H1 (cell line): ENCODE data around the gene MEX3D. TPM values are rescaled to one million over a fixed set of nuclear protein-coding genes. Genes with fewer than 3 reads are reported as not detected.

ENCODE experiments used
- CTCF ChIA-PET: fragments of 300-600 bp; sonication (Branson Sonifier 250); formaldehyde crosslinking; loops from one replicate; lab custom pipeline; 2021; ENCODE audit not compliant: partially characterized antibody; lab: Charles Lee
- POLR2A ChIA-PET: fragments of 300-600 bp; sonication (Branson Sonifier 250); formaldehyde crosslinking; loops from one replicate; lab custom pipeline; 2021; ENCODE audit warnings: inconsistent platforms; ENCODE audit not compliant: partially characterized antibody; lab: Charles Lee
- DNase-seq, 2 experiments: peaks; one replicate each; pipeline versions ENCODE4 v3.0.0 to v3.0.0-alpha.2; 2010 to 2022; ENCODE audit warnings: low spot score in 2 of 2, low read depth in 1 of 2, mixed read lengths in 1 of 2
- FAIRE-seq: peaks from 2 replicates; lab custom pipeline; 2011; peaks lifted over from hg19 to GRCh38; lab: Jason Lieb, UNC
- H2AFZ ChIP-seq: 2 replicates; pipeline ENCODE4 v1.8.1; 2012; ENCODE audit warnings: low read length, inconsistent platforms
- H2AK5ac ChIP-seq: 2 replicates; pipeline ENCODE4 v1.6.1; 2013; ENCODE audit warnings: low read depth, low read length
- H2BK120ac ChIP-seq: replicated peaks from 2 replicates; pipeline ENCODE3; 2013; ENCODE audit warnings: low read depth, low read length, inconsistent platforms
- H2BK12ac ChIP-seq: 2 replicates; pipeline ENCODE4 v1.6.1; 2013; ENCODE audit warnings: low read depth, low read length
- H2BK15ac ChIP-seq: 2 replicates; pipeline ENCODE4 v1.6.1; 2013; ENCODE audit warnings: low read length
- H2BK20ac ChIP-seq: 2 replicates; pipeline ENCODE4 v1.6.1; 2013; ENCODE audit warnings: low read length
- H2BK5ac ChIP-seq: 2 replicates; pipeline ENCODE4 v1.6.1; 2013; ENCODE audit warnings: low read depth, low read length
- H3K14ac ChIP-seq: 2 replicates; pipeline ENCODE4 v1.6.1; 2013; ENCODE audit warnings: inconsistent platforms; ENCODE audit not compliant: insufficient read length
- H3K18ac ChIP-seq: 2 replicates; pipeline ENCODE4 v1.6.1; 2013; ENCODE audit warnings: low read length; ENCODE audit errors: extremely low read depth
- H3K23ac ChIP-seq: 2 replicates; pipeline ENCODE4 v1.6.1; 2013; ENCODE audit warnings: inconsistent platforms; ENCODE audit not compliant: insufficient read length
- H3K23me2 ChIP-seq: 2 replicates; pipeline ENCODE4 v1.6.1; 2013; ENCODE audit warnings: low read depth, low read length
- H3K27ac ChIP-seq: 2 replicates; pipeline ENCODE4 v1.6.1; 2011; ENCODE audit warnings: low read depth, low read length, inconsistent platforms
- H3K27me3 ChIP-seq, 4 experiments: replicated peaks in 1 of 4; 1 replicate in 1 of 4; 2 replicates in 3 of 4; pipeline versions ENCODE4 v1.6.1 to v1.8.1; 2011 to 2013; ENCODE audit warnings: low read length in 3 of 4, mild to moderate bottlenecking in 3 of 4, inconsistent platforms in 2 of 4, mixed read lengths in 2 of 4, moderate library complexity in 1 of 4; ENCODE audit not compliant: control insufficient read depth in 3 of 4, insufficient read depth in 3 of 4; ENCODE audit errors: extremely low read depth in 1 of 4
- H3K36me3 ChIP-seq, 4 experiments: 2 replicates each; pipeline versions ENCODE4 v1.6.1 to v1.8.1; 2011 to 2013; ENCODE audit warnings: mild to moderate bottlenecking in 4 of 4, low read length in 3 of 4, moderate library complexity in 2 of 4, control low read depth in 1 of 4, inconsistent platforms in 1 of 4; ENCODE audit not compliant: insufficient read depth in 4 of 4, control insufficient read depth in 2 of 4
- H3K4ac ChIP-seq: replicated peaks from 2 replicates; pipeline ENCODE3; 2013; ENCODE audit warnings: low read length, low read depth, mixed read lengths, inconsistent platforms; ENCODE audit not compliant: insufficient read length
- H3K4me1 ChIP-seq, 4 experiments: replicated peaks in 1 of 4; 1 replicate in 1 of 4; 2 replicates in 3 of 4; pipeline versions ENCODE4 v1.6.1 to v1.8.1; 2011 to 2013; ENCODE audit warnings: low read length in 3 of 4, inconsistent platforms in 2 of 4, mixed read lengths in 1 of 4; ENCODE audit not compliant: insufficient read depth in 4 of 4, control insufficient read depth in 3 of 4
- H3K4me2 ChIP-seq, 2 experiments: 2 replicates each; pipeline versions ENCODE4 v1.6.1 to v1.8.1; 2011 to 2013; ENCODE audit warnings: low read depth in 2 of 2, low read length in 2 of 2, control low read depth in 1 of 2, inconsistent platforms in 1 of 2, mild to moderate bottlenecking in 1 of 2; ENCODE audit not compliant: insufficient read depth in 1 of 2
- H3K4me3 ChIP-seq, 4 experiments: fragments of 200-600, 300-600 bp in 1 of 4; sonication (generic), shearing (Covaris generic), sonication (Bioruptor Twin) in 1 of 4; 2 replicates each; pipeline versions ENCODE4 v1.5.1 to v1.8.1; 2011 to 2016; ENCODE audit warnings: low read length in 4 of 4, low read depth in 3 of 4, control low read depth in 2 of 4, inconsistent platforms in 2 of 4, mild to moderate bottlenecking in 2 of 4, mixed read lengths in 1 of 4, moderate library complexity in 1 of 4; ENCODE audit not compliant: insufficient read depth in 2 of 4; ENCODE audit errors: extremely low read depth in 1 of 4
- H3K56ac ChIP-seq: replicated peaks from 2 replicates; pipeline ENCODE3; 2013; ENCODE audit warnings: low read depth, mild to moderate bottlenecking, mixed read lengths, low read length, inconsistent platforms; ENCODE audit not compliant: insufficient read length
- H3K79me1 ChIP-seq: 2 replicates; pipeline ENCODE4 v1.6.1; 2013; ENCODE audit warnings: low read depth, low read length, control low read depth
- H3K79me2 ChIP-seq, 2 experiments: 2 replicates each; pipeline versions ENCODE4 v1.6.1 to v1.8.1; 2012 to 2013; ENCODE audit warnings: low read length in 2 of 2, mild to moderate bottlenecking in 2 of 2, inconsistent platforms in 1 of 2; ENCODE audit not compliant: insufficient read depth in 2 of 2, control insufficient read depth in 1 of 2
- H3K9ac ChIP-seq, 4 experiments: replicated peaks in 1 of 4; 1 replicate in 1 of 4; 2 replicates in 3 of 4; pipeline versions ENCODE4 v1.6.1 to v1.8.1; 2011 to 2013; ENCODE audit warnings: low read depth in 3 of 4, low read length in 3 of 4, control low read depth in 2 of 4, mild to moderate bottlenecking in 2 of 4, moderate library complexity in 2 of 4, inconsistent platforms in 1 of 4; ENCODE audit errors: extremely low read depth in 1 of 4
- H3K9me3 ChIP-seq, 2 experiments: 2 replicates each; pipeline versions ENCODE4 v1.6.1 to v1.8.1; 2012 to 2013; ENCODE audit warnings: mild to moderate bottlenecking in 2 of 2, moderate library complexity in 2 of 2, control low read depth in 1 of 2, inconsistent platforms in 1 of 2, low read depth in 1 of 2, low read length in 1 of 2, mixed read lengths in 1 of 2; ENCODE audit not compliant: insufficient read depth in 2 of 2
- H4K20me1 ChIP-seq, 2 experiments: replicated peaks in 1 of 2; 2 replicates each; pipeline versions ENCODE3 to v1.8.1; 2011 to 2013; ENCODE audit warnings: inconsistent platforms in 2 of 2, low read length in 2 of 2, mild to moderate bottlenecking in 1 of 2; ENCODE audit not compliant: insufficient read depth in 2 of 2, control insufficient read depth in 1 of 2
- H4K5ac ChIP-seq: 2 replicates; pipeline ENCODE4 v1.6.1; 2013; ENCODE audit warnings: low read length, low read depth, mixed read lengths, inconsistent platforms; ENCODE audit not compliant: insufficient read length
- H4K8ac ChIP-seq: 2 replicates; pipeline ENCODE4 v1.8.0; 2013; ENCODE audit warnings: mild to moderate bottlenecking, moderate library complexity, low read length, inconsistent platforms; ENCODE audit not compliant: insufficient read depth; ENCODE audit errors: extremely low read depth
- H4K91ac ChIP-seq: replicated peaks from 2 replicates; pipeline ENCODE3; 2013; ENCODE audit warnings: low read length, mixed read lengths, inconsistent platforms; ENCODE audit not compliant: insufficient read length
- JUN ChIP-seq: IDR thresholded peaks from 2 replicates; pipeline ENCODE4 v1.6.1; 2011; ENCODE audit warnings: low read depth, mild to moderate bottlenecking, improper control_type of control experiment, low read length
- POLR2A ChIP-seq, 2 experiments: IDR thresholded peaks; 1 replicate in 1 of 2; 2 replicates in 1 of 2; pipeline ENCODE4 v1.6.1; 2011; ENCODE audit warnings: low read depth in 2 of 2, low read length in 2 of 2, mild to moderate bottlenecking in 2 of 2; ENCODE audit errors: control extremely low read depth in 1 of 2
- WGBS, 2 experiments: shearing (Covaris generic) in 1 of 2; methylation state at CpG; one replicate each; pipeline versions ENCODE4 v1.1.6 to v1.1.7; 2013 to 2015; ENCODE audit warnings: low lambda C conversion rate in 2 of 2, mixed read lengths in 2 of 2, inconsistent platforms in 1 of 2, low coverage in 1 of 2, missing lambda C conversion rate in 1 of 2; ENCODE audit not compliant: insufficient replicate concordance in 2 of 2, insufficient coverage in 1 of 2, insufficient read length in 1 of 2; ENCODE audit errors: extremely low coverage in 1 of 2, missing lambda C conversion rate in 1 of 2; 5-methylcytosine and 5-hydroxymethylcytosine counted together
- polyA plus RNA-seq, 7 experiments: library from polyadenylated mRNA; depleted of rRNA in 3 of 7; stranded (reverse) in 5 of 7; unstranded in 2 of 7; fragments of >200 nt in 5 of 7; fragments of 200-250 nt in 2 of 7; gene quantifications; 1 replicate in 5 of 7; 2 replicates in 1 of 7; 4 replicates in 1 of 7; pipeline versions ENCODE4 v1.2.1 to v1.2.3, GENCODE V29; 2011 to 2013; ENCODE audit warnings: missing spikeins in 2 of 7, mixed read lengths in 2 of 7
- total RNA-seq: library from RNA; stranded (reverse); fragmentation: NEBNext Ultra II Directional; extraction: Animal tissue kit (Norgen Biotek cat#: 25700); gene quantifications from 2 replicates; pipeline ENCODE4 v1.2.1, GENCODE V29; 2021

MEX3D gene
- total and polyA plus RNA-seq, 2 of the 8 experiments (the other 6 are each of a cell fraction or from before 2014, with no cell fraction given): 20.8 to 78.8 TPM

DNA sequence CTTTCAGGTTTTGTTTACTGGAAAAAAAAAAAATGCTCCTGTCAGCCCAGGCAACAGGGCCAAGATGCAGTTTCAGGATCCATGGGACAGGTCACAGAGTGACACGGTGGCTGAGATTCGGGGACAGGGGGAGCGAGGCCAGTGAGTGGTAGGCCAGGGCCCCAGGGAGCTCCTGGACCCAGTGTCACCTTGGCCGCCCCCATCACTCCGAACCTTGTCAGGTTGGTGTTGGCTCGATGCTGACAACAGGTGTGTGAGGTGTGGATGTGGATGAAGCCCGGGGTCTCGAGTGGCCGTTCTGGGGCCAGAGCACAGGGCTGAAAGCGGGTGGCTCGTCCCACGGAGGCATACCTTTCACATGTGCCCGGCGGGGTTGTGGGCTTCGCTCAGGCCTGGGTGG is 43.2 kb upstream of the MEX3D start:
- H4K8ac ChIP-seq: no peak overlapping the region
- no peaks in the 10 kb centered on the region for H3K9me3 ChIP-seq
- no peak overlapping the region for H2BK20ac ChIP-seq
- POLR2A ChIA-PET: interaction anchor here (0.8 to 2.7 kb wide), 7 partner anchors 12 to 156 kb away, joined by 3 to 8 read pairs (median 3); partner anchors contain the start of gene MBD3
- no peak overlapping the region for H4K5ac ChIP-seq
- peaks cover under 1% of the 10 kb centered on the region; the same call in 1 of the 2 replicates for H3K23me2 ChIP-seq
- H2BK12ac ChIP-seq: no peak overlapping the region
- no peak overlapping the region for H3K18ac ChIP-seq
- FAIRE-seq: no peak
- no peak overlapping the region for H3K4me2 ChIP-seq
- H2BK5ac ChIP-seq: no peak overlapping the region
- no peak overlapping the region for H3K9ac ChIP-seq
- H3K36me3 ChIP-seq: peaks cover 37 to 61% (median 50%) of the 10 kb centered on the region in 4 experiments
- H3K4me3 ChIP-seq: no peak overlapping the region
- H2AFZ ChIP-seq: no peak overlapping the region
- H3K56ac ChIP-seq: no peak overlapping the region
- H3K79me1 ChIP-seq: no peaks in the 10 kb centered on the region; the same call in 1 of the 2 replicates
- DNase-seq: no peak
- no peak overlapping the region for H4K91ac ChIP-seq
- H3K4me1 ChIP-seq: peaks cover 0 to under 1% (median under 1%) of the 10 kb centered on the region in 4 experiments; a peak in 6 of 7 replicates
- no peak overlapping the region for H3K27ac ChIP-seq
- no peaks in the 10 kb centered on the region for H3K27me3 ChIP-seq
- H3K4ac ChIP-seq: no peak overlapping the region
- CTCF ChIA-PET: interaction anchor here (0.6 to 1.1 kb wide), 2 partner anchors 11 to 30 kb away, joined by 3 read pairs; no protein-coding TSS in a partner anchor
- WGBS, 2 experiments: 96% methylated on average over 15 of the region's 15 CpGs; no CpG with 5 or more reads in 1 of the 2 experiments
- no peak overlapping the region for H2BK120ac ChIP-seq
- peaks cover 11 to 28% of the 10 kb centered on the region in 2 experiments for H4K20me1 ChIP-seq
- no peaks in the 10 kb centered on the region for H3K79me2 ChIP-seq
- no peak overlapping the region for H3K14ac ChIP-seq
- no peak overlapping the region for H3K23ac ChIP-seq
- no peak overlapping the region for H2BK15ac ChIP-seq
- no peak overlapping the region for H2AK5ac ChIP-seq
- TF ChIP-seq JUN (no peak), POLR2A (IDR thresholded peaks at IDR 0.05; ENCODE audit: control extremely low read depth in 1 of 2, low read depth in 2 of 2, low read length in 2 of 2) (no peak)
